ENCODE measurements around the gene APOL3. TPM values are rescaled to one million over a fixed set of nuclear protein-coding genes. Genes with fewer than 3 reads are reported as not detected.

The APOL3 gene
- total RNA-seq, 1 experiment from 2014 or later, result 0.44 TPM

- Mint-ChIP-seq H3K36me3 (ENCODE audit: insufficient read depth, unreplicated experiment) (no peaks in the 10 kb centered on the region), H3K27ac (ENCODE audit: low read depth, unreplicated experiment) (no peak overlapping the region), H3K4me3 (ENCODE audit: unreplicated experiment) (no peak overlapping the region), H3K4me1 (ENCODE audit: insufficient read depth, unreplicated experiment) (peaks cover 10% of the 10 kb centered on the region), H3K27me3 (ENCODE audit: insufficient read depth, unreplicated experiment) (no peaks in the 10 kb centered on the region), H3K9me3 (ENCODE audit: unreplicated experiment) (no peaks in the 10 kb centered on the region)
- no TSS peak for BruUV-seq (replicated peaks)
- CTCF ChIA-PET, result interaction anchor here (0.6 kb wide), 1 partner anchor 45 kb away, joined by 3 read pairs; no protein-coding TSS in a partner anchor
- intact Hi-C loops (cut with micrococcal nuclease), result no loop called here
- no peak for DNase-seq (ENCODE audit: unreplicated experiment)
- no peak for TF ChIP-seq CTCF (IDR thresholded peaks at IDR 0.05; ENCODE audit: unreplicated experiment)
- POLR2A ChIA-PET, result no interaction called here
Measured at GRCh38 chr22:36110306-36110881, 50.2 kb downstream of the APOL3 start.

- H3K27ac Mint-ChIP-seq (ENCODE audit: low read depth, unreplicated experiment), result no peak overlapping the region
- no peak for TF ChIP-seq CTCF (IDR thresholded peaks at IDR 0.05; ENCODE audit: unreplicated experiment)
- H3K9me3 Mint-ChIP-seq (ENCODE audit: unreplicated experiment), result no peaks in the 10 kb centered on the region
- H3K4me1 Mint-ChIP-seq (ENCODE audit: insufficient read depth, unreplicated experiment), result peaks cover 10% of the 10 kb centered on the region
- no peaks in the 10 kb centered on the region for H3K36me3 Mint-ChIP-seq (ENCODE audit: insufficient read depth, unreplicated experiment)
- ChIA-PET CTCF (no interaction called here), POLR2A (no interaction called here)
- H3K27me3 Mint-ChIP-seq (ENCODE audit: insufficient read depth, unreplicated experiment), result no peaks in the 10 kb centered on the region
- intact Hi-C loops (cut with micrococcal nuclease), result no loop called here
- no peak for DNase-seq (ENCODE audit: unreplicated experiment)
- no TSS peak for BruUV-seq (replicated peaks)
- H3K4me3 Mint-ChIP-seq (ENCODE audit: unreplicated experiment), result no peak overlapping the region
Measured at GRCh38 chr22:36107436-36107835, 53.1 kb downstream of the APOL3 start.

DNA sequence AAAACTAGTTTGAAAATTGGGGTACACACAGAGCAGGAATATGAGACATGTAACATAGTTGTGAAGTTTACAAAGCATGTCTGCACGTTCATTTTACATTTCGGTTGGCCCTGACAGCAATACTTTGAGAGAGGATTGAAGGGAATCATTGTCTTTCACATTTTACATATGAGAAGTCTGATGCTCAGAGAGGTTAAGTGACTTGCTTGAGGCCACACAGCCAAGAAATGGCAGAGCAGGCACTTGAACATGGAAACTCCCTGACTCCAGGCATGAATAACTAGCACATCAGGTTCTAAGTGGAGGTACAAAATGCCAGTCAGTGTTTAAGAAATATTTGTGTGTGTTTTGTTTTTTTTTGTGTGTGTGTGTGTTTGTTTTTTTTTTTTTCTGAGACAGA is 53.6 kb downstream of the APOL3 start:
- intact Hi-C loops (cut with micrococcal nuclease), result no loop called here
- no TSS peak for BruUV-seq (replicated peaks)
- POLR2A ChIA-PET, result no interaction called here
- no peak overlapping the region for H3K4me3 Mint-ChIP-seq (ENCODE audit: unreplicated experiment)
- CTCF ChIA-PET, result interaction anchor here (1.0 to 1.6 kb wide), 3 partner anchors 11 to 179 kb away, joined by 3 to 8 read pairs (median 5); no protein-coding TSS in a partner anchor
- TF ChIP-seq CTCF (IDR thresholded peaks at IDR 0.05; ENCODE audit: unreplicated experiment), result no peak
- DNase-seq (ENCODE audit: unreplicated experiment), result no peak
- H3K4me1 Mint-ChIP-seq (ENCODE audit: insufficient read depth, unreplicated experiment), result peaks cover 10% of the 10 kb centered on the region
- no peaks in the 10 kb centered on the region for H3K9me3 Mint-ChIP-seq (ENCODE audit: unreplicated experiment)
- H3K27me3 Mint-ChIP-seq (ENCODE audit: insufficient read depth, unreplicated experiment), result no peaks in the 10 kb centered on the region
- H3K27ac Mint-ChIP-seq (ENCODE audit: low read depth, unreplicated experiment), result no peak overlapping the region
- H3K36me3 Mint-ChIP-seq (ENCODE audit: insufficient read depth, unreplicated experiment), result no peaks in the 10 kb centered on the region

- ChIA-PET CTCF (interaction anchor here (0.7 to 1.7 kb wide), 4 partner anchors 10 to 478 kb away, joined by 4 to 8 read pairs (median 6); no protein-coding TSS in a partner anchor), POLR2A (no interaction called here)
- no TSS peak for BruUV-seq (replicated peaks)
- Mint-ChIP-seq H3K27ac (ENCODE audit: low read depth, unreplicated experiment) (no peak overlapping the region), H3K9me3 (ENCODE audit: unreplicated experiment) (no peaks in the 10 kb centered on the region), H3K36me3 (ENCODE audit: insufficient read depth, unreplicated experiment) (no peaks in the 10 kb centered on the region), H3K4me1 (ENCODE audit: insufficient read depth, unreplicated experiment) (peaks cover 10% of the 10 kb centered on the region), H3K27me3 (ENCODE audit: insufficient read depth, unreplicated experiment) (no peaks in the 10 kb centered on the region), H3K4me3 (ENCODE audit: unreplicated experiment) (no peak overlapping the region)
- no peak for DNase-seq (ENCODE audit: unreplicated experiment)
- TF ChIP-seq CTCF (IDR thresholded peaks at IDR 0.05; ENCODE audit: unreplicated experiment), result no peak
- intact Hi-C loops (cut with micrococcal nuclease), result no loop called here
Measured at GRCh38 chr22:36104988-36105387, 55.6 kb downstream of the APOL3 start.

Data from MCF 10A (cell line).